Suppressor macrophage treated with lipopolysaccharide for 4 hours (primary cell): ENCODE results near the gene SIRT5.
A peak's percentile ranks its signal among the peaks of the same experiment; 100 is the strongest.

Experiments used
- DNase-seq: peaks from one replicate; pipeline ENCODE4 v3.0.0-alpha.2; 2020

Gene SIRT5

DNA sequence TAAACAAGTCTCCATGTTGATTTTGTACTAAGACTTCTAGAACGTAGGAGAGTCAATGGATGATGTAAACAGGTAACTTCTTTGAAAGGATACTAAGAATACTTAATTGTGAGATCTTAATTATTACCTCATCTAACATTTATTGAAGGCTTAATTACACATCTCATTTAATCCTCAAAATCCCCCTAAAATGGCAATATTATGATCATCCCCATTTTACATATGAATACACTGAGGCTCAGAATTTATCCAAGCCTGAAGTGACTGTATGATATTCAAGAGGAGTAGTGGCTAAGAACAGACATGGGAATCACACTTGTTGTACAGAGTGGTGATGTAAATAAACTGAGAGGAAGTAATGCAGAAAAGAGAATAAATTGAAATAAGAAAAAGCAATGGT is 63.6 kb downstream of the SIRT5 start:
- no peak for DNase-seq

DNA sequence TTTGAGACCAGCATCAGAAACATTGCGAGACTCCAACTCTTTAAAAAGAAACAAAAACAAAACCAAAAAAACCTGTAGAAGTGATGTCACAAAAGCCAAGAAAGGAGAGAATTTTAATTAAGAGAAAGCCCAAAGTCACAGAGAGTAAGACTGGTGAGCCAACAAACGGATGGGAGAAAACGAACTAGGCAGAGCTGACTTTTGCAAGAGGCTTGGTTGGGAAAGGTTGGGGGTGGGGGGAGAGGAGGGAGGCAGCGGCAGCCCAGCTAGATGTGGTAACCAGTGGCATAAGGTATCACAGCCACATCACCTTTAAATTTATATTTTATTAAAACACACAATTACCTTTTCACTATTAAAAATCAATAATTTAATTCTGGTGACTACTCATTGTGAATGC is 64.2 kb downstream of the SIRT5 start:
- peak; percentile 9 for DNase-seq

DNA sequence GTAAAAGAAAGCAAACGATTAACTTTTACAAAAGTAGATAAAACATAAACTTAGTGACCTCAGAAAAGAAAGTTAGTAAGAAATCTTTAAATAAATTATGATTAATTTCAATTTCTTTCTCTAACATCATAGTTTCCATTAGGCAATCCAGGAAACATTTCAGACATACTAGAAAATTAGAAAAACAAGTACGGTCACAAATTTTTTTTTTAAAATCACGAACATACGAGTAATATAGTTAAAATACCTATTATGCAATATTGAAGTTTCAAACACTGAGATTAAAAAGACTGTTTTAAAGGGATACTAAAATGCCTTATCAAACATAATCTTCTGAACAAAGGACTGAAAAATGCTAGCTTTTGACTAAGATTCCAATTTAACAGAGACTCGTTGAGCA is 66.9 kb downstream of the SIRT5 start:
- peak; percentile 52 for DNase-seq

DNA sequence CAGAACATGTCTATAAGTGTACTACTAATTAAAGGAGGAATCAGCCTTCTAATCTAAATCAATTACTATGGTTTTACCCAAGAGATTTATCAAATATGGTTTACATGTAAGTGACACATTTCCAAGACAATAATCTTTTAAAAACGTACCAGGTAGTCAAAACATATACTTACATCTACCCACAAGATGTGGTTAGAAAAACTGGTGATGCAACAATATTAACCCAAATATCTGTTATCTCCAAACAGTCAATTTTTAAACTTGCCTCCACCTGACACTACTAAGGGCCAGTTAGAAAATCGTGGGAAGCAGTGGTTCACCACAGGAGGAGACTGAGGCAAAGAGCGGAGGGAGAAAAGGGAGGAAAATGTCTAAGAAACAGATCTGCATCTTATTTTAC is 68.7 kb downstream of the SIRT5 start:
- no peak for DNase-seq

DNA sequence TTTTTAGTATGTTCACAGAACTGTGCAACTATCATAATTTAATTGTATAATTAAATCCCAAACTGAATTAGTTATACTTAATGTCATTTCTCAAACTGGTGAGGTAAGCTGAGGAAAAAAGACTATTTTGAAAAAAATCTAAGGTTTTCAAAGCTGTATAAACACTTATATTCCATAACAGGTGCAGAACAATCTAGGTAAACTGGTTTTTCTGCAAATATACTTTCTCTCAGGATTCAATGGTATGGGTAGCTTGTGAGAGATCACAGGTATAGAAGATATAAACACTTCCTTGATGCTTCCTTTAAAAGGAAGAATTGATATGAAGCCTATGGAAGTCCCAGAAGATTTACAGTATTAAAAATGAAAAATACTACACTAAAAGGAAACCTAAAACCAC is 74.4 kb downstream of the SIRT5 start:
- DNase-seq: no peak

DNA sequence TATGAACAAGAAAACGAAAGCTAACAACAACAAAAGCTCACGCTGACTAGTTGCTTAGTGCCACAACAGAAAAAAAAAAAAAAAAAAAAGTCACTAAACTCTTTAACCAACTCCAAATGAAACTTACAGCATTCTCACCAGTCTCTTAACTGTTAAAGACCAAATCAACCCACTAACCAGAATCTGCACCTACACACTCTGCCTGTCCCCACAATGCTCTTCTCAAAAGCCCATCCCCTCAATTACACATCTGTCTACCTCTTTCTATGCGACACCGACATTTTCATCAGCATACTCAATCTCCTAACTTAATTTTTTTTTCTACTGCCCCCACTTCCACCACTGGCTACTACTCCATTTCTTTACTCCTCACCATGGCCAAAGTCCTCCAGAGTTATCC is 75.0 kb downstream of the SIRT5 start:
- no peak for DNase-seq

DNA sequence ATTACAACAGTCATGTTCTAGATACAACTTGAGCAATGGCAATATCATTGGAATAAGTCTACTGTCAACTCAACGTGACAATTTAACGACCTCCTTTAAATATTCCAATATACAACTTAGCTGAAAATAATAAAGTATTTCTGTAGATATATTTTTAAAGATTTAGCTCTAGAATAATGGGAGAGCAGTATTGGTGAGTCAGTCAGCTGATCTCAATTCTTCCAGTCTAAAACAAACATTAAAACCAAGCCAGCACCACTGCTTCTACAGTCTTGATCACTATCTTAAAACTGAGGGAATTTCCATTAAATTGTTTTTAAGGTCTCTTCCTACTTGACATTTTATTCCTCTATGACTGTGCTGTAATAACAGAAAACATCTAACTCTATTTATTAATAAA is 78.9 kb downstream of the SIRT5 start:
- DNase-seq: no peak

DNA sequence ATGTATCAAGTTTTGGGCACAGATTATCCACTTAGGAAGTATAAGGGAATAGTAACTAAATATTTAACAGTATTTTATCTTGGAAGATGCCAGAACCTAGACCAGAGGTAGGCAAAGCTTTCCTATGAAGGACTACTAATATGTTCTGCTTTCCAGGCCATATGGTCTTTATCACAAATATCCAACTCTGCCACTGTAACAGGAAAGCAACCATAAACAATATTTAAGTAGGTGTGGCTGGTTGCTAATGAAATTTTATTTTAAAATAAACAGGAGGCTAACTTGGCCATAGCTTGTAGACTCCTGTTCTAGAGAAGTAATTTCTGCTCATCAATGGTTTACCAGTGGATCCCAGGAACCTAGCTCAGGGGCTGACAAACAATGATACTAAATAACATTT is 80.1 kb downstream of the SIRT5 start:
- no peak for DNase-seq

DNA sequence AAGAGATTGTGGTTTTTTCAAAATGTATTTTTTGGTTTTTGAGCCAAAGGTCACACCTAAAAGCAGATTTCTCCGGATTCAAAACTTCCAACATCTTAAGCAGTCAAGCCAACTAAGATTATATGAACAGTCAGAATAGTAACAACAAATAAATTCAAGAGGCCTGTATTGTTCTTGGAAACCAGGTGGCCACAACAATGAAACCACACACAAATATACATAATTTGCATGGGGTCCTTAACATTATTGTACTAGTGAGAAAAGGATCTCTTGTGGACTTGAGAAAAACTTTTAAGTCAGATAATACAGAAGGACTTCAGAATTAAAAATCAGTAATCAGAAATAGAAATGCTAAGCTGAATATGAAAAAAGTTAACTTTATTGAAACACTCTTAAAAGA is 81.3 kb downstream of the SIRT5 start:
- DNase-seq: no peak

DNA sequence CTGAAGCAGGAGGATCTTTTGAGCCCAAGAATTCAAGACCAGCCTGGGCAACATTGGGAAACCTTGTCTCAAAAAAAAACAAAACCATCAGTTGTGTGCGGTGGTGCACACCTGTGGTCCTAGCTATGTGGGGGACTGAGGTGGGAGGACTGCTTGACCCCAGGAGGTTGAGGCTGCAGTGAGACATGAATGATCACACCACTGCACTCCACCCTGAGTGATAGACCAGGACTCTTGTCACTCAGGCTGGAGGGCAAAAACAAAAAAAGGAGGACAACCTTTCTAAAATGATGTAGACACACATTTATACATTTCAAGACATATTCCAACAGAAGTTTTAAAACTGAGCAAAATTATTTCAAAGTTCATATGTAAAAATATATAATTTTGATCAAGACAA is 85.9 kb downstream of the SIRT5 start:
- DNase-seq: no peak

DNA sequence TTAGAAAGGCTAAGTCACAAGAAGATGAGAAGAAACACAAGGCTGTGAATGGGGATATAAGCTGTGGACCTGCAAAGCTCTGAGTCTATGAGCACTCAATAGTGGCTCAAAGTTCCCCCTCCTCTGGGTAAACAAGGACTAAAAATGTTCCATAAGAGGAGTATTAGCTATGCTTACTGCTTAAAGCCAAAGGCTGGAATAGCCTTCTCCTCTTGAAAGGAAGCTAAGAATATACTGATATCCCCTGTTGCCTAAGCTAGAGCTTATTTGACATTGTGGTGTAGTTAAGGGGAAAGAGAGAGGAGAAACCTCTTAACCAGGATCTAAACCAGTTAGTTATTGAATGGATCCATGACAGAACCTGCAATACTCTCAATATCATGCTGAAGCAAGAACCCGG is 86.5 kb downstream of the SIRT5 start:
- DNase-seq: no peak

DNA sequence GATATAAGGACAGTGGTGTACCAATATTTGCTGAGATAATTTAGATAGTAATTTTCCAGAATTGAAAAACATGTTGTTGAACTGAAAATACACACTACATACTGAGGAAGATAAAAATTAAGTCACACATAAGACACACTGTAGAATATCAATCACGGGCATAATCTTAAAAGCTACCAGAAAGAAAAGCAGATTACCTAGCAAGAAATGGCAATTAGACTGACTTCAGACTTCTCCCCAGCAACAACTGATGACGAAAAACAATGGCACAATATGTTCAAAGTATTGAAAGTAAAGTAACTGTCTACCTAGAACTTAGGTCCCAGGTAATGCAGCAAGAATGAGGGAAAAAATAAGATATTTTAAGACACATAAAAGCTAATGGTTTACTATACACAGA is 87.2 kb downstream of the SIRT5 start:
- DNase-seq: no peak

DNA sequence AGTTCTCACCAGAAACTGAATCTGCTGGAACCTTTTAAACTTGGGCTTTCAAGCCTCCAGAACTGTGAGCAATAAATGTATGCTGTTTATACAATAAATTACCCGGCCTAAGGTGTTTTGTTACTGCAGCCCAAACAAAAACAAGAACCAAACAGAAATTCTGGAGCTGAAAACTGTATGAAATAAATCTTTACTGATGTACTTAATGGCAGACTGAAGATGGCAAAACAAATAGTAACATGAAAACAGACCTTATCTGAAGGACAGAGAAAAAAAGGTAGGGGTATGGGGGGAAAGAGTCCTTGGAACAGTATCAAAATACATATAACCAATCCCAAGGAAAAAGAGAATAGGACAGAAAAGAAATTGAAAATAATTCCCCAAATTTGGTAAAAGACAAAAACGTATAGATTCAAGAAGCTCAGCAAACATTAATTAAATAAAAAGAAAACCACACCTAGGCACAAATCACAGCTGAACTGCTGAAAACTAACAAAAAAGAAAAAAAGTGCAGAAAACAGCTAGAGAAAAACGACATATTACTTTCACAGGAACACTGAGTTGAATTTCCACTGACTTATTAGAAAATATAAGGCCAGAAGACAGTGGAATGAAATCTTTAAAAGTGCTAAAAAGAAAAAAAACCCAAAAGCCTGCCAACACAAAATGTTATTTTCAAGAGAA is 88.4 kb downstream of the SIRT5 start:
- no peak for DNase-seq

DNA sequence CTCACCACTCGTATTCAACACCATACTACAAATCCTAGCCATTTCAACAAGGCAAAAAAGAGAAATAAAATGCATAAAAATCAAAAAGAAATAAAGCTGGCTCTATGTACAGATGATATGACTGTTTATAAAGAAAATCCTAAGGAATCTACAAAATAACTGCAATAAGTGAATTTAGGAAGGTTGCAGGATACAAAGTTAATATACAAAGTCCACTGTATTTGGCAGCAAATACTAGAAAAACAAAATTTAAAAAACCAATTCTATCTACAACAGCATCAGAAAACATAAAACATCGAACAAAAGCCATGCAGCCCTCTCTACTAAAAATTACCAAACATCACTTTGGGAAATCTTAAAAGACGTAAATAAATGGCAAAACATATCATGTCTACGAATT is 89.6 kb downstream of the SIRT5 start:
- no peak for DNase-seq
